ENCODE results near the gene EDC4. TPM values are rescaled to one million over a fixed set of nuclear protein-coding genes. Genes with fewer than 3 reads are reported as not detected.

The EDC4 gene
- total RNA-seq, 1 experiment from 2014 or later, result 106 TPM

- Mint-ChIP-seq H3K27ac (no peak overlapping the region), H3K4me3 (no peak overlapping the region; a peak in 1 of 5 replicates), H3K36me3 (ENCODE audit: insufficient read depth in 1 of 3, low read depth in 3 of 3) (peaks cover 12 to 33% (median 30%) of the 10 kb centered on the region in 3 experiments), H3K27me3 (ENCODE audit: low read depth) (no peaks in the 10 kb centered on the region; the same call in none of the 2 replicates), H3K4me1 (peaks cover 13 to 28% of the 10 kb centered on the region in 2 experiments), H3K9me3 (no peaks in the 10 kb centered on the region)
- no peak overlapping the region for H2BK120ac ChIP-seq (ENCODE audit: low read depth, low read length, poor library complexity, severe bottlenecking)
- H3K27ac ChIP-seq (ENCODE audit: insufficient read length, low read depth, low read length), result no peak overlapping the region
- H3K4me2 ChIP-seq (ENCODE audit: insufficient read depth, insufficient read length, low read length), result no peak overlapping the region
- no peak overlapping the region for H3K9ac ChIP-seq (ENCODE audit: extremely low read depth, insufficient read length, low read length)
- no peak for DNase-seq
- no peak overlapping the region for H2BK20ac ChIP-seq (ENCODE audit: low read depth, low read length, poor library complexity, severe bottlenecking)
- H2AK5ac ChIP-seq (ENCODE audit: insufficient read length, low read length), result no peak overlapping the region
- H3K27me3 ChIP-seq (ENCODE audit: insufficient read depth, low read length), result no peaks in the 10 kb centered on the region
- H3K79me1 ChIP-seq (ENCODE audit: insufficient read depth, low read depth, low read length, poor library complexity, severe bottlenecking), result no peaks in the 10 kb centered on the region
- H3K56ac ChIP-seq (ENCODE audit: insufficient read length, low read depth, low read length), result no peak overlapping the region
- no peak overlapping the region for H4K8ac ChIP-seq (replicated peaks; ENCODE audit: insufficient read length, low read depth, low read length)
- no peak overlapping the region for H3K18ac ChIP-seq (ENCODE audit: insufficient read length, low read depth, low read length)
- no peaks in the 10 kb centered on the region for H3K23me2 ChIP-seq (ENCODE audit: insufficient read length, low read depth, low read length, poor library complexity, severe bottlenecking)
- H2BK15ac ChIP-seq (ENCODE audit: low read depth, low read length), result no peak overlapping the region
- no peak overlapping the region for H2BK12ac ChIP-seq (ENCODE audit: insufficient read length, low read depth, low read length)
- no peak overlapping the region for H4K91ac ChIP-seq (ENCODE audit: insufficient read length, low read depth, low read length)
- no peak overlapping the region for H4K5ac ChIP-seq (ENCODE audit: insufficient read length, low read depth, low read length)
- no peak overlapping the region for H3K23ac ChIP-seq (ENCODE audit: insufficient read length, low read depth, low read length)
- WGBS (ENCODE audit: extremely low coverage, insufficient read length, low lambda C conversion rate), result no CpG with 5 or more reads among the region's 19 CpGs
- H2AFZ ChIP-seq (ENCODE audit: low read length), result no peak overlapping the region
- H4K20me1 ChIP-seq (ENCODE audit: control insufficient read depth, insufficient read depth, insufficient read length), result no peaks in the 10 kb centered on the region
- no peak overlapping the region for H2BK5ac ChIP-seq (ENCODE audit: insufficient read length, low read length)
- no peak overlapping the region for H3T11ph ChIP-seq (ENCODE audit: low read length)
- no peaks in the 10 kb centered on the region for H3K79me2 ChIP-seq (ENCODE audit: insufficient read depth, low read length)
- no peaks in the 10 kb centered on the region for H3K9me3 ChIP-seq (ENCODE audit: control insufficient read depth, low read depth, low read length)
- H3K4ac ChIP-seq (ENCODE audit: low read depth, low read length), result no peak overlapping the region
- H3K4me1 ChIP-seq (ENCODE audit: insufficient read depth, low read length), result no peaks in the 10 kb centered on the region
- TF ChIP-seq CTCF (conservative IDR thresholded peaks at IDR 0.05), result no peak
- no peak overlapping the region; the same call in 1 of the 2 replicates for H3K14ac ChIP-seq (ENCODE audit: insufficient read depth, low read length)
These were observed 13.1 kb downstream of the EDC4 start for GRCh38 chr16:67885976-67886375.

Measured in H9 (cell line).